HFFc6 (cell line): ENCODE measurements around the gene NTNG1. TPM values are rescaled to one million over a fixed set of nuclear protein-coding genes. Genes with fewer than 3 reads are reported as not detected.

Source experiments
- DNase-seq: peaks from one replicate; pipeline ENCODE4 v3.0.0-alpha.2; 2018
- H3K27ac Mint-ChIP-seq: 2 replicates; pipeline ENCODE4 v1.8.0; 2020; ENCODE audit warnings: mild to moderate bottlenecking, mixed read lengths
- H3K27me3 Mint-ChIP-seq: 2 replicates; pipeline ENCODE4 v1.8.0; 2021; ENCODE audit warnings: mild to moderate bottlenecking, moderate library complexity, mixed read lengths; ENCODE audit not compliant: insufficient read depth
- H3K36me3 Mint-ChIP-seq: 2 replicates; pipeline ENCODE4 v1.8.0; 2021; ENCODE audit warnings: low read depth, mixed read lengths
- H3K4me1 Mint-ChIP-seq: 2 replicates; pipeline ENCODE4 v1.8.0; 2020; ENCODE audit warnings: low read depth, mixed read lengths
- H3K4me3 Mint-ChIP-seq: 2 replicates; pipeline ENCODE4 v1.8.0; 2020; ENCODE audit warnings: mild to moderate bottlenecking, moderate library complexity, mixed read lengths
- H3K9me3 Mint-ChIP-seq: 2 replicates; pipeline ENCODE4 v1.8.0; 2020; ENCODE audit warnings: mild to moderate bottlenecking, mixed read lengths
- CTCF ChIP-seq: fragments of 200-600 bp; sonication (generic); IDR thresholded peaks from 2 replicates; pipeline ENCODE4 v1.5.0; 2021; ENCODE audit warnings: antibody characterized with exemption, mild to moderate bottlenecking
- total RNA-seq, 6 experiments: library from RNA; stranded (reverse); fragmentation: NEBNext Ultra II Directional; extraction: Animal tissue kit (Norgen Biotek cat#: 25700); gene quantifications; 2 replicates in 1 of 6; 3 replicates in 5 of 6; pipeline ENCODE4 v1.2.3, GENCODE V29; 2021

NTNG1 gene
- total RNA-seq, 6 experiments from 2014 or later = 1.3 to 8.0 (median 2.2) TPM

GRCh38 chr1:107401704-107402103, 260.9 kb downstream of the NTNG1 start:
- Mint-ChIP-seq H3K4me3 (no peak overlapping the region), H3K36me3 (no peaks in the 10 kb centered on the region), H3K9me3 (peaks cover 6% of the 10 kb centered on the region; the same call in 1 of the 2 replicates), H3K27ac (no peak overlapping the region), H3K27me3 (no peaks in the 10 kb centered on the region), H3K4me1 (no peaks in the 10 kb centered on the region; the same call in 1 of the 2 replicates)
- TF ChIP-seq CTCF = no peak
- DNase-seq = no peak

- no peak for TF ChIP-seq CTCF
- Mint-ChIP-seq H3K9me3 (peaks cover 5% of the 10 kb centered on the region; the same call in 1 of the 2 replicates), H3K36me3 (no peaks in the 10 kb centered on the region), H3K4me1 (no peaks in the 10 kb centered on the region; the same call in 1 of the 2 replicates), H3K27me3 (no peaks in the 10 kb centered on the region), H3K4me3 (no peak overlapping the region), H3K27ac (no peak overlapping the region)
- DNase-seq = peak; percentile 3
Observed at GRCh38 chr1:107404756-107405155, 263.9 kb downstream of the NTNG1 start.

GRCh38 chr1:107405236-107405635, 264.4 kb downstream of the NTNG1 start:
- Mint-ChIP-seq H3K4me1 (no peaks in the 10 kb centered on the region; the same call in 1 of the 2 replicates), H3K4me3 (no peak overlapping the region), H3K9me3 (peaks cover under 1% of the 10 kb centered on the region; the same call in 1 of the 2 replicates), H3K27ac (no peak overlapping the region), H3K27me3 (no peaks in the 10 kb centered on the region), H3K36me3 (no peaks in the 10 kb centered on the region)
- no peak for DNase-seq
- TF ChIP-seq CTCF = no peak

GRCh38 chr1:107407011-107407410, 266.2 kb downstream of the NTNG1 start:
- H3K27me3 Mint-ChIP-seq = no peaks in the 10 kb centered on the region
- H3K4me3 Mint-ChIP-seq = no peak overlapping the region
- no peak for TF ChIP-seq CTCF
- DNase-seq = no peak
- no peaks in the 10 kb centered on the region; the same call in 1 of the 2 replicates for H3K4me1 Mint-ChIP-seq
- no peaks in the 10 kb centered on the region; the same call in none of the 2 replicates for H3K9me3 Mint-ChIP-seq
- H3K36me3 Mint-ChIP-seq = no peaks in the 10 kb centered on the region
- no peak overlapping the region for H3K27ac Mint-ChIP-seq

GRCh38 chr1:107413546-107413945, 272.7 kb downstream of the NTNG1 start:
- Mint-ChIP-seq H3K27me3 (no peaks in the 10 kb centered on the region), H3K36me3 (no peaks in the 10 kb centered on the region; the same call in 1 of the 2 replicates), H3K4me1 (no peaks in the 10 kb centered on the region), H3K27ac (no peak overlapping the region), H3K9me3 (peaks cover 8% of the 10 kb centered on the region; the same call in 1 of the 2 replicates), H3K4me3 (no peak overlapping the region)
- no peak for TF ChIP-seq CTCF
- no peak for DNase-seq
